Gastroesophageal sphincter (tissue), 4 donors: ENCODE results near the gene HM13. TPM values are rescaled to one million over a fixed set of nuclear protein-coding genes. Genes with fewer than 3 reads are reported as not detected.

Experiments
- ATAC-seq: fragments of 150-250 bp; one replicate; pipeline ENCODE4 v1.9.1; 2016; ENCODE audit warnings: mild to moderate bottlenecking, moderate library complexity
- H3K27ac ChIP-seq, 4 donors: fragments of 200-600 bp; sonication (generic) in 3 of 4; 1 replicate in 3 of 4; 2 replicates in 1 of 4; pipeline ENCODE4 v1.5.1; 2016 to 2019
- H3K27me3 ChIP-seq: fragments of 200-600 bp; sonication (generic); one replicate; pipeline ENCODE4 v1.5.1; 2019
- H3K36me3 ChIP-seq, 2 donors: fragments of 200-600 bp; sonication (generic); one replicate each; pipeline ENCODE4 v1.5.1; 2019; ENCODE audit warnings: control low read depth in 1 of 2
- H3K4me1 ChIP-seq, 3 donors: fragments of 200-600 bp; sonication (generic); 1 replicate in 2 of 3; 2 replicates in 1 of 3; pipeline ENCODE4 v1.5.1; 2016 to 2019; ENCODE audit warnings: control low read depth in 2 of 3
- H3K4me3 ChIP-seq, 2 donors: fragments of 200-600 bp; sonication (generic); one replicate each; pipeline ENCODE4 v1.5.1; 2019; ENCODE audit warnings: mild to moderate bottlenecking in 1 of 2, moderate library complexity in 1 of 2
- H3K9me3 ChIP-seq, 3 donors: fragments of 200-600 bp; sonication (generic); one replicate each; pipeline ENCODE4 v1.5.1; 2017 to 2019; ENCODE audit warnings: control low read depth in 2 of 3
- EP300 ChIP-seq: sonication (generic); formaldehyde crosslinking; IDR thresholded peaks from one replicate; pipeline ENCODE4 v1.6.1; 2017; ENCODE audit warnings: antibody characterized with exemption, mild to moderate bottlenecking
- POLR2A ChIP-seq, 2 donors: fragments of 450-650 bp; IDR thresholded peaks; one replicate each; pipeline ENCODE4 v1.6.1; 2017; ENCODE audit warnings: antibody characterized with exemption in 2 of 2, mild to moderate bottlenecking in 2 of 2, moderate library complexity in 1 of 2
- POLR2AphosphoS5 ChIP-seq: sonication (generic); formaldehyde crosslinking; IDR thresholded peaks from one replicate; pipeline ENCODE4 v1.6.1; 2017; ENCODE audit warnings: antibody characterized with exemption
- WGBS, 2 donors: methylation state at CpG; one replicate each; pipeline ENCODE4 v1.1.5; 2018; ENCODE audit warnings: low coverage in 1 of 2; 5-methylcytosine and 5-hydroxymethylcytosine counted together
- total RNA-seq, 4 donors: library from RNA; depleted of rRNA; stranded (reverse); fragments of >200 nt; gene quantifications; one replicate each; pipeline ENCODE4 v1.1.0, GENCODE V29; 2016
- TF ChIP-seq, protein P1 (sequence below), 4 experiments: fragments of 200-600 bp in 2 of 4; fragments of 450-650 bp in 2 of 4; sonication (generic) in 1 of 4; IDR thresholded peaks; one replicate each; pipeline ENCODE4 v1.5.1; 2017 to 2019; ENCODE audit warnings: antibody characterized with exemption in 4 of 4, mild to moderate bottlenecking in 2 of 4, moderate library complexity in 2 of 4

HM13 gene
- total RNA-seq, 4 donors from 2014 or later, result 39.1 to 55.9 (median 44.8) TPM

DNA sequence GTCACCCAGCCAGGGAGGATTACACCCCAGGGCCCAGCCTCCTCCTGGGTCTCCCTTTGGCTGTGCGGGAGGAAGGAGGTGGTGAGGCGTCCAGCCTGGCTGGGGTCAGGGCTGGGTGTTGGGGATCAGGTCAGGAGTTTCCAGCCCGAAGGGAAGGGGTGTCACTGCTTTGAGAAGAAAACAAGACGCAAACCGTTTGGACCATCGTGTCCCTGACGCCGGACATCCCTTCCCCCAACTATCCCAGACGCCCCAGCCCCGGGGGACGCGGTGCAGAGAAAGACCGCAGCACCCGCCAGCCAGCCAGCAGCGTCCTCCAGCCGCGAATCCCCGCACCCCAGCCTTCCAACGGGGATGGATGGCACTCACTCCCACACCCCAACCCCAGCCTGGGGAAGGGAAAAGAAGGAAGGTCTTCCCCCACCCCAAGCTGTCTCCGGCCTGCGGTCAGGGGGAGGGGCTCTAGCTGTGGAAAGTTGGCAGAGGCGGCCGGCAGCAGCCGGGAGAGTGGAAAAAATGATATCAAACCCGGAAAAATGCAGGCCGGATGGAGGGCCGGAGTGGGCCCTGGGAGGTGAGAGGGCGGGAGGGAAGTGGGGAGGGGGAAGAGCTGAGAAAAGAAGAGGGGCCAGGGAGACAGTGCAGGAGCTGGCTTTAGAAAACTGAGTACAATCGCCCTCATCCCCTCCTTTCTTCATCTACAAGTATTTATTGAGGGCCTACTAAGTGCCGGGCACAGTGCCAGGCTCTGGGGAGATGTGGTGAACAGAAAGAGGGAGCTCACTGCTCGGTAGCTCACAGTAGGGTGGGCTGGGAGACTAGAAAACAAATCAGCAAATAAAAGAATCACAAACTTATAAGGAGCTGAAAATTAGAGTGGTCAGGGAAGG is 28.5 kb upstream of the HM13 start:
- WGBS, 2 donors, result 5% methylated on average over 7 to 10 of the region's 31 CpGs
- peak overlapping the region in 1 of 2 donors; percentile 41 for H3K4me3 ChIP-seq
- H3K27me3 ChIP-seq, result no peaks in the 10 kb centered on the region
- H3K36me3 ChIP-seq, result no peaks in the 10 kb centered on the region
- no peaks in the 10 kb centered on the region for H3K9me3 ChIP-seq
- peaks cover 0 to 27% (median 8%) of the 10 kb centered on the region in 3 donors for H3K4me1 ChIP-seq
- TF ChIP-seq POLR2A (IDR thresholded peaks at IDR 0.05) (no peak), POLR2AphosphoS5 (peak; percentile 30), EP300 (no peak)
- TF ChIP-seq, protein P1, sequence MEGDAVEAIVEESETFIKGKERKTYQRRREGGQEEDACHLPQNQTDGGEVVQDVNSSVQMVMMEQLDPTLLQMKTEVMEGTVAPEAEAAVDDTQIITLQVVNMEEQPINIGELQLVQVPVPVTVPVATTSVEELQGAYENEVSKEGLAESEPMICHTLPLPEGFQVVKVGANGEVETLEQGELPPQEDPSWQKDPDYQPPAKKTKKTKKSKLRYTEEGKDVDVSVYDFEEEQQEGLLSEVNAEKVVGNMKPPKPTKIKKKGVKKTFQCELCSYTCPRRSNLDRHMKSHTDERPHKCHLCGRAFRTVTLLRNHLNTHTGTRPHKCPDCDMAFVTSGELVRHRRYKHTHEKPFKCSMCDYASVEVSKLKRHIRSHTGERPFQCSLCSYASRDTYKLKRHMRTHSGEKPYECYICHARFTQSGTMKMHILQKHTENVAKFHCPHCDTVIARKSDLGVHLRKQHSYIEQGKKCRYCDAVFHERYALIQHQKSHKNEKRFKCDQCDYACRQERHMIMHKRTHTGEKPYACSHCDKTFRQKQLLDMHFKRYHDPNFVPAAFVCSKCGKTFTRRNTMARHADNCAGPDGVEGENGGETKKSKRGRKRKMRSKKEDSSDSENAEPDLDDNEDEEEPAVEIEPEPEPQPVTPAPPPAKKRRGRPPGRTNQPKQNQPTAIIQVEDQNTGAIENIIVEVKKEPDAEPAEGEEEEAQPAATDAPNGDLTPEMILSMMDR (IDR thresholded peaks at IDR 0.05), result no peak
- peak; percentile 68 for ATAC-seq
- H3K27ac ChIP-seq, result peak overlapping the region; percentile 47 to 80 (median 74)

DNA sequence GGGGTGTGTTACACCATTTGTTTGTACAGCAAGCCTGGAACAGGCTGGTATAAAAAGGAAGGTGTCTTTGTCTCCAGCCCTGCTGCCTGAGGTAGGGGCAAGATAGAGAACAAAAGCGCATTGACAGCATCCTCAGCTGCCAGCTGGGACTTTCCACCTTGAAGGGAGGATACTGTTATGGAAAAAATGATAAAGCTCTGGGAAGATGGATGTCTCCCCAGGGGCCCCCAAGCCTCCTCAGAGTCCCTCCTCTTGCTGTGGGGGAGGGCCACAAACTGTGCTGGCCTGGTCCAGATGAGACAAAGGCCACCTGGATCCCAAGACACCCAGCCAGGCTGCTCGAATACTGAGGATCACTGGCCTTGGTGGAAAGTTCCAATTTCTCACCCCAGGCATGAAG is 26.1 kb upstream of the HM13 start:
- Histone ChIP-seq H3K9me3 (no peaks in the 10 kb centered on the region), H3K27ac (peak overlapping the region in 1 of 4 donors; percentile 51), H3K27me3 (no peaks in the 10 kb centered on the region), H3K4me1 (peaks cover 0 to 27% (median 8%) of the 10 kb centered on the region in 3 donors), H3K36me3 (no peaks in the 10 kb centered on the region), H3K4me3 (no peak overlapping the region)
- TF ChIP-seq POLR2AphosphoS5 (no peak), POLR2A (IDR thresholded peaks at IDR 0.05) (no peak), EP300 (no peak)
- TF ChIP-seq, protein P1 (IDR thresholded peaks at IDR 0.05), result no peak
- WGBS, 2 donors, result 57 to 73% methylated on average over 1 of the region's 2 CpGs
- no peak for ATAC-seq

DNA sequence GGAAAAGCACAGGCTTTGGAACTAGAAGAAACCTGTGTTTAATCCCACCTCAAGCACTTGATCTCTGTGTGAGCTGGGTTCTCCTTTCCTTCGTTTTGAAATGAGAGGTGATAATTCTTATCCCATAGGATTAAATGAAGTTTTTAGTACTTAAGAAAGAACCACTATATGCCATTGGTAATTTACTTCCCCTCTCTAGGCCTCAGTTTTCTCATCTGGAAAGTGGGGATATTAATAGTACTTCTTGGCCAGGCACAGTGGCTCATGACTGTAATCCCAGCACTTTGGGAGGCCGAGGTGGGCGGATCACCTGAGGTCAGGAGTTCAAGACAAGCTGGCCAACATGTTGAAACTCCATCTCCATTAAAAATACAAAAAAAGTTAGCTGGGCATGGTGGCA is 25.1 kb upstream of the HM13 start:
- Histone ChIP-seq H3K36me3 (no peaks in the 10 kb centered on the region), H3K27me3 (no peaks in the 10 kb centered on the region), H3K4me1 (peaks cover 0 to 25% (median 8%) of the 10 kb centered on the region in 3 donors), H3K9me3 (no peaks in the 10 kb centered on the region), H3K4me3 (no peak overlapping the region), H3K27ac (no peak overlapping the region)
- TF ChIP-seq, protein P1 (IDR thresholded peaks at IDR 0.05), result no peak
- TF ChIP-seq POLR2AphosphoS5 (no peak), EP300 (no peak), POLR2A (IDR thresholded peaks at IDR 0.05) (no peak)
- 38 to 87% methylated on average over 1 to 3 of the region's 3 CpGs for WGBS, 2 donors
- ATAC-seq, result no peak

DNA sequence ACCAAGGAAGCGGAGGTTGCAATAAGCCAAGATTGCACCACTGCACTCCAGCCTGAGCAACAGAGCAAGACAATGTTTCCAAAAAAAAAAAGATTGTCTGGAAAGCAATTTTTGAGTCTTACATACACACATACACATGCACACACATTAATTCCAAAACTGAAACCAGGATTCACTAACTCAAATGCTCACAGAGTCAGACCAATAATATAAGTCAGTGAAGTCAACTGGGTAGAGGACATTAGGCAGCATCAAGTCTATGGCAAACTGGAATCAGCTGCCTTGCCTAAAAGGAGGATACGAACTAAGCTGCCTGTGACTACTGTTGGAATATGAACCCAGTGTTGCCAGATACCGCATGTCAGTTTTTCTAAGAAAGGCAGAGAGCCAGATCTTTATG is 23.5 kb upstream of the HM13 start:
- H3K9me3 ChIP-seq, result no peaks in the 10 kb centered on the region
- peaks cover 0 to 15% (median 3%) of the 10 kb centered on the region in 3 donors for H3K4me1 ChIP-seq
- no peak overlapping the region for H3K27ac ChIP-seq
- H3K36me3 ChIP-seq, result no peaks in the 10 kb centered on the region
- no peak for ATAC-seq
- 80 to 90% methylated on average over 1 to 2 of the region's 3 CpGs for WGBS, 2 donors
- H3K27me3 ChIP-seq, result no peaks in the 10 kb centered on the region
- H3K4me3 ChIP-seq, result no peak overlapping the region
- TF ChIP-seq, protein P1 (IDR thresholded peaks at IDR 0.05), result no peak

DNA sequence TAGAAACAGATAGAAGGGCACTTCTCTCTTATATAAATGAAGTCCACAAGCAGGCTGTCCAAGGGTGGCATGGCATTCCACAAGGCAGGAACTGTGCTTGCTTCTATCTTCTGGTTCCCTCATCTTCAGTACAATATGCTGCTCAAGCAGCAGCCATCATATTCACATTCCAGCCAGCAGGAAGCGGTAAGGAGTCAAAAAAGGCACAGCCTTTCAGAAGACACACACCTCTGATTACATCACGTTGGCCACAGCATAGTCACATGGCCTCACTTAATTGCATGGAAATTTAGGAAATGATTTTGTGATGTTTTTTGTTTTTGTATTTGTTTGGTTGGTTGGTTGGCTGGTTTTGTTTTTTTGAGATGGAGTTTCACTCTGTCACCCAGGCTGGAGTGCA is 20.1 kb upstream of the HM13 start:
- ATAC-seq, result no peak
- no peaks in the 10 kb centered on the region for H3K9me3 ChIP-seq
- H3K27me3 ChIP-seq, result no peaks in the 10 kb centered on the region
- no peak overlapping the region for H3K27ac ChIP-seq
- 50 to 62% methylated on average over 2 of the region's 2 CpGs for WGBS, 2 donors
- TF ChIP-seq POLR2A (IDR thresholded peaks at IDR 0.05) (no peak), EP300 (no peak), POLR2AphosphoS5 (no peak)
- TF ChIP-seq, protein P1 (IDR thresholded peaks at IDR 0.05), result peak in 2 of 4 experiments; percentile 10 to 28
- no peak overlapping the region for H3K4me3 ChIP-seq
- no peaks in the 10 kb centered on the region for H3K36me3 ChIP-seq
- peaks cover 0 to 25% (median 3%) of the 10 kb centered on the region in 3 donors for H3K4me1 ChIP-seq
